GM21526 (cell line): ENCODE results near the gene GALNT10.

Experiments
- ATAC-seq: cut with Tn5 transposase; IDR thresholded peaks from one replicate; pipeline ENCODE4 v1.9.1; 2021; ENCODE audit warnings: moderate library complexity; ENCODE audit not compliant: unreplicated experiment, low FRiP score

The GALNT10 gene

DNA sequence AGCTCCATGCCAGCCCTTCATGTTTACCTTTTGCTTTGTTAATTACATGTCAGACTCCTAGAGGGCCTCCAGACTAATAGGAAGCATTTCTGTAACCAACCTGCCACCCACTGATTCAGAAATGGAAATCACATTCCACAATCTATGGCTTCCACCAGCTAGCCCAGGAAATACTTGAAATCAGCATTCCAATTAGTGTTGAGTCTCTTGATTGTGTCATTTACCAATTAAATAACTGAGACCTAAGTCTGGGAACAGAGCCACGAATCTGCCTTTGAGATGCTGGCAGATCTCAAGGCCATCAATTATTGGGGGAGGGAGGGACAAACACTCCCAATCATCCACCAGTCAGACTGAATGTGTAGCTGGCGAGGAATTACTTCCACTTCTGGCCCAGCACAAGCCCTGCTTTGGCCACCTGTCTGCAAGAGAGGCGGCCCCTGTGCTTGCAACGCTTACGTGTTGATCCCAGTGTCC is 227.8 kb downstream of the GALNT10 start:
- no peak for ATAC-seq

DNA sequence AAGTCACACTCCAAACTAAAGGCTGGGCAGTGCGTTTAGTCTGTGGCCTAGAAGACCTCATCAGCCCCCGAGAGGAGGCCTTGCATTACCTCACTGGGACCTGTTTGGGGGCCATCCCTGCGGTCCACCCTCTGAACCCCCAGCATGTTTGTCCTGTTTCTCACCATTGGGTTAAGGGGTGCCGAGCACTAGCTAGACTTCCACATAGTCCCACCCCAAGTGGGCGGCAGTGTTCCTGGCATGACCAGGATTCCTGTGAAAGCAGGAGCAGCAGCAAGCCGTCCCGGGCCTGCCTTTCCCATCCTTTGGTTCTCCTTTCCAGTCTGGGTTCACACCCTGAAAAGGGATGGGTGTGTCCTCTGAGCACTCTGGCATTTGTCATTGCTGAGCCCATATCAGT is 228.7 kb downstream of the GALNT10 start:
- no peak for ATAC-seq

DNA sequence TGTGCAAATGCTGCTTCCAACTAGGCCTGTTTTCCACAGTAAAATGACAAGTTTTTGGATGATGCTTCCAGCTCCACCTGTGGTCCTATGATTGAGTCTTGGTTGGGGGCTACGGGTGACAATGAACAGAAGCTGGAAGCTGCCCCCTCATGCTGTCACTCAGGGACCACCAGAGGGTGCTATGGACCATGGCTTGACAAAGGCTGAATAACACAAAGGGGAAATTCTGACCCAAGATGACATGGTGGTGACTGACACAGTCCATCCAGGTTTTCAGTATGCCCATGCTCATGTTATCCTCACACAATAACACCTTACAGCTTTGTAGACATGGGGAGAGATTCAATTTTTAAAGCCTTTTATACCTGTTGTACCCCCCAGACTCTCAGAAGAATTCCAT is 231.3 kb downstream of the GALNT10 start:
- ATAC-seq: no peak

DNA sequence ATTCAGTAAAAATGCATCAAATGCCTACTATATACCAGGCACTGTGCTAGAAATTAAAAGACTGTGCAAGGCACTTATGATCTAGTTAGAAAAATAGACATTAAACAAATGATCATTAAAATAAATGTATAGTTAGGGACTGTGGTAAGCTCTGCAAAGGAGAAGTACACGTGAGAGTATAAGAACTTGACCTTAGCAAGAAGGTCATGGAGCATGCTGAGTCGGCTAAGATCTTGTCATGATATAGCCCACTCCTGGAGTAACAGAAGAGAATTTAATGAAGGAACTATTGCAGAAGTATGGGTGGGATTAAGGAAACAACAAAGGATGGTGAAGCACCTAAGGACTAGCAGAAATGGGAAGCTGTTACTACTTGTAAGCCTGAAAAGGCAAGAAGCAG is 231.8 kb downstream of the GALNT10 start:
- no peak for ATAC-seq

DNA sequence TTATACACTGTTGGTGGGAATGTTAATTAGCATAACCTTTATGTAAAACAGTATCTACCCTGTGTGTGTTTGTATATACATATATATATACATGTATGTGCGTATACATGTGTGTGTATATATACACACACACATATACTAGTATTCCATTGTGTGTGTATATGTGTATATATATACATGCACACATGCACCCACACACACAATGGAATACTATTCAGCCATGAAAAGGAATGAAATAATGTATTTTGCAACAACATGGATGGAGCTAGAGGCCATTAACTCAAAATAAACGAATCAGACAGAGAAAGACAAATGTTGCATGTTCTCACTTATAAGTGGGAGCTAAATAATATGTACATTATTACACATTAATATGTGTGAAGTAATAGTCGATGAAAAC is 237.7 kb downstream of the GALNT10 start:
- no peak for ATAC-seq

DNA sequence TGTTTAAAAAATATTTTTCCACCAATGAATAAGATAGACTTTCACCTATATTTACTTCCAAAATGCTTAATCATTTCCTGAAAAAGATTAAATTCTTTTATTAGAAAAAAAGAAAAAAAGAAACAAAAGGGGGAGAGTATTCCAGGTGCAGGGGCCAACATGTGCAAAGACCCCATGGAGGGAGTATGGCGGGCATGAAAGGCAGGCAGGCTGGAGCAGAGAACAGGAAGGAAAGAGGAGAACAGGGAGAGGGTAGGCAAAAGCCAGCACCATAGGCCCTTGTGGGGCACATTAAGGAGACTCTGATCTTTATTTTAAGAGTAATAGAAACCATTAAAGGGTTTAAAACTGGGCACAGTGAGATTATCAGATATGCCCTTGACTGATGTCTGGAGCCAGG is 238.8 kb downstream of the GALNT10 start:
- ATAC-seq: no peak

DNA sequence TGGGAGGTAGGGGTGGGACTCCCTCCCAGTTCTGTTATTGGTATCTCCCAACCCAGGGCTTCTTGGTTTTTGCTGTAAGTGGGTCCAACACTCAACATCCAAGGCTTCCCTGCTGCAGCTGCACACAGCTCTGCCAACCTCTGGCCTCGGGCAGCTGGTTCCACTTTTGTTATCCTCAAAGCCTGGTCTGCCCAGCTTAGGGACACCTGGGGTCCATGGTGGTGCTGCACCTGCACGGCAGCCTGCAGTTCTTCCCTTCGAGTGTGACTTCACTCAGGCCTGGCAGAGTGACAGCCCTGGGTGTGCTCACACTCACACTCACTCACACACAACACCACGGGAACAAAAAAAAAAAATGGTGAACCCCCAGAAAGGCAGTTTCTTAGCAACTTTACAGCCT is 239.9 kb downstream of the GALNT10 start:
- no peak for ATAC-seq

DNA sequence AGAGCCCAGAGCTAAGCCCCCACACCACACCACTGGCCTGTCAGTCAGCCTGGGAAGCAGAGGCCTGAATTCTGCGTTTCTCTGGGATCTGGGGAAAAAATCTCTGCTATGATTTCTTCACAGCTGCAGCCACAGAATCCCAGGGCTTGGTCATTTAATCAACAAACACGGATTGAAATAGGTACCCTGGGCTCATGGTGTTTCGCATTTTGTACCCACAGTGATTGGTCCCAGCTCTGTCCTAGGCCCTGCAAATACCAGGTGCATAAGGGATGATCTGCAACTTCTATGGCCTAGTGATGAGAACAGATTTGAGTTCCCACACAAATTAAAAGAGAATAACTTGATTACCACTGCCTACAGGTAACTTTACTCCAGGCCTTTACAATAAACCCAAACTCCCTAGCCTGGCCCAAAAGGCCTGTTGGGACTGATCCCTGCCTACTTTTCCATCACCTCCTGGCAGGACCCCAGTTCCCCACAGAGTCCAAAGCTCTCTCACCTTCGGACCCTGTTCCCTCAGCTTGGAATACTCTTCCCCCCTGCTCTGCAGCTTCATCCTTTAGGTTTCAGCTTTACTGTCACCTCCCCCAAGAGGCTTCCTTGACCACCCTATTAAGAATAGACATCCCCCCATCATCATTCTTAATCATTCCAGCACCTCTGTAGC is 240.6 kb downstream of the GALNT10 start:
- ATAC-seq: no peak

DNA sequence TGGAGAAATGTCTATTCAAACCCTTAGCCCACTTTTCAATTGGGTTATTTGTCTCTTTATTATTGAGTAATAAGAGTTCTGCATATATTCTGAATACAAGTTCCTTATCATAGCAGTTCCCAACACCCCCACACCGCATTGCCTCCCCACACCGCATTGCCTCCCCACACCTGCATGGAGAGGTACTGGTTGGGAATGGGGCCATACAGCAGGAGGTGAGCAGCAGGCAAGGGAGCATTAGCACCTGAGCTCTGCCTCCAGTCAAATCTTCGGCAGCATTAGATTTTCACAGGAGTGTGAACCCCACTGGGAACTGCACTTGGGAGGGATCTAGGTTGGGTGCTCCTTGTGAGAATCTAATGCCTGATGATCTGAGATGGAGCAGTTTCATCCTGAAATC is 244.7 kb downstream of the GALNT10 start:
- ATAC-seq: no peak

DNA sequence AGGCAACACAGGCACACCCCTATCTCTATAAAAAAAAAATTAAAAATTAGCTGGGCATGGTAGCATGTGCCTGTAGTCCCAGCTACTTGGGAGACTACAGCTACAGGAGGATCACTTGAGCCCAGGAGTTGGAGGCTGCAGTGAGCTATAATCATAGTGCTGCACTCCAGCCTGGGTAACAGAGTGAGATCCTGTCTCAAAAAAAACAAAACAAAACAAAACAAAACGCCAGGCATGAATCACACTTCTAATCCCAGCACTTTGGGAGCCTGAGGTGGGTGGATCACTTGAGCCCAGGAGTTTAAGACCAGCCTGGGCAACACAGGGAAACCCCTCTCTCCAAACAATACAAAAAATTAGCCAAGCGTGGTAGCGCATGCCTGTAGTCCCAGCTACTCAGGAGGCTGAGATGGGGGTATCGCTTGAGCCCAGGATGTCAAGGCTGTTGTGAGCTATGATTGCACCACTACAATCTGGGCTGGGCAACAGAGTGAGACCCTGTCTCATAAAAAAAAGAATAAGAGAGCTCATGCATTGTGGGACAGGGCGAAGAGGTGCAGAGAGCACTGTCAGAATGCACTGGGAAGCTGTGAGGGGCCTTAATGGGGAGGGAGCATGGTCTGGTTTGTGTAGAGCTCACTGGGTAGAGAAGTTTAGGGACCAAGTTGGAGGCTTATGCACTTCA is 246.9 kb downstream of the GALNT10 start:
- ATAC-seq: no peak

DNA sequence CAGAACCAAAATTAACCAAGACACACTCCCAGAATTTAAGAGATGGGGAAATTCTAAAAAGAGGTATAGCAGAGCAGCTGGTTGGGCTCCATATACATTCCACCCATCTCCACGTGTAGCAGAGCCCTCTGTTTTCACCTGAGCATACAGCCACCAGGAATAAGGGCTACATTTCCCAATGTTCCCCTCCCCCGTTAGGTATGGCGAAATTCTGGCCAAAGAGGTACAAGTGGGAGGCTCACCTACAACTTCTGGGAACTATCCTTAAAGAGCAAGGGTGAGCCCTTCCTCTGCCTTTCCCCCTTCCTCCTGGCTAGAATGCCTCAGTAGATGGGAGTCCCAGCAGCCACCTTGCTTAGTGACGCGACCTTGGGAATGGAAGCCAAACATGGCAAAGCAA is 250.0 kb downstream of the GALNT10 start:
- no peak for ATAC-seq

DNA sequence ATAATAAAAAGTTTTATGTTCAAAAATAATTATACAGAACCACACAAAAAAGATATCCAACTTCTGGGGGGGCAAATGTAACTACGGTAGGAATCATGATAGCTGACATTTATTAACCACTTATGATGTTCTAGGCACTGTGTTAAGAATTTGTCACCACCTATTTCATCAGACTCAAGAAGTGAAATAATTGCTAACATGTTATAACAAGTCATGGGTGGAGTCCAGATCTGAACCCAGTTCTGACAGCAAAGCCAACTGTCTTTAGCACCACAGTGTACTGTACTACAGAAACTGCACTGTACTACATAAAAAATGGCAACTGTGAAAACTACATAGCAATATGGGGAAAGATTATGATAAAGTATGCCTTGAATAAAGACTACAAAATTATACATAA is 252.3 kb downstream of the GALNT10 start:
- no peak for ATAC-seq

DNA sequence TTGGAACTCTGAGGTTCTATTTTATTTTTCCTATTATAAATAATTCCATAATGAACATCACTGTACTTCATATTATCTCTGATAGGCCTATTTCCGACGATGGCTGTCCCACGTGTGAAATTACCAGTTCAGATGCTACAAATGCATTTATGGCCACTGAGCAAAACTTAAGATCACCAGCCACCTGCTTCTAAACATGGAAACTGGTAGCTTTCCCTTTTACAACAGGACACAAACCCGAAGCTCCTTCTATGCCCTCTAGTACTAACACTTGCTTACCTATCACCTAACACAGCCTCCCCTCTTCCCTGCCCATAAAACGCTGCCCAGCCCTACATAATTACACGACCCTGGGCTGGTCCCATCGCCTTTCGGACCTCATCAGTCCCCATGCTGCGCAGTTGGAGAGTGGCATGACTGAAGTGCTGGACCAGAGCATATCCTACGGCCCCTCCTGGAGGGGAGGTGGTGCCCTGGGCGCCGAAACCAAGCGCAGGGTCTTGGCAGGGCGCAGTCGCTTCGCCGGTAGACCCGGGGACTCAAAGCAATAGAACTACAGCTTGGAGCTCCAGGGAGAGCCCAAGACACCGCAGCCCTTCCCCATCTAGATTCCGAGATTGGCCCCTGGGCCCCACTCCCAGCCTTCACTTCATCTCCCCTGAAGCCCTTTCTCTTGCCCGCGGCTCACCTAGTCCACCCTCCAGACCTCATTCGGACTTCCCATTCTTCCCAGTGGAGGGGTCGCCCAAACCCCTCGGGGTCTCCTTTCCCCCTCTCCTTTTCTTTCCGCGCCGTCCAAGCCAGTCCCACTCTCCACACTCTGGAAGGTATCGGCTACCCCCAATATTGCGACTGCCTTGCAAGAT is 254.3 kb downstream of the GALNT10 start:
- ATAC-seq: no peak

DNA sequence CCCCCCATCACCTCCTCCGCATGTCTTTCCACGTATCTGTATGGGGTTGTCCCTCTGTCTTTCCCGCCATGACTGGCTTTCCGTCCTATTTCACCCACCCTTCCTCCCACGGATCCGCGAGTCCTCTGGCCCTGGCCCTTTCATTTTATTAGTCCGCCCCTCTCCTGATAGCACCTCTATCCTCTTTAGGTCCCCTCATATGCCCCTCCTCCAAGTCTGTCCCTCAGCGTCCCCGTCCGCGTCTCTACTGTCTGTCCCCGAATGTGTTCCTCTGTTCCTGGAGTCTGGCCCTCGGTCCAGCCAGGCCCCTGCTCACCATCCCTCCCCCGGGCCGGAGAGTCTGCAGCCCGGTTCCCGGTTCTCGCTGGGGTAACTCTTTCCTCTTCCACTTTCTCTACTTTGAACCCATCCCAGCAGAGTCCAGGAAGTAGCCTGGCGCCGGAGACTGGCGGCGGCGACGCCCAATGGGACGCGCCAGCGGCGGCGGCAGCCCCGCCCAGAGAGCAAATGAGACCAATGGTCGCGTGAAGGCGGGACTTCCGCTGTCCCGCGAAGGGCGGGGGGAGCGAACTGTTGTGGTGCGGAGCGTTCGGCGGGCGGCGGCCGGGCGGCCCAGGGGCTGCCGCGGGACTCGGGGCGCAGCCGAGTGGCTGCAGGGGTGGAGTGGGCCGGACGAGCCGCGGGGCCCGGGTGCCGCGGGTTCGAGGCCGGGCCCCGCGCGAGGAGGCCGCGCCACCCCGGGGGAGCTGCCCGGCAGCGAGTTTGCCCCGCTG is 255.1 kb downstream of the GALNT10 start, which contains the start of gene SAP30L:
Gene SAP30L, plus strand, starts transcription at position 576 of the 773 bp plus-strand sequence. CDS start 608 bp downstream, outside the sequence.
- peak; percentile 93 for ATAC-seq

DNA sequence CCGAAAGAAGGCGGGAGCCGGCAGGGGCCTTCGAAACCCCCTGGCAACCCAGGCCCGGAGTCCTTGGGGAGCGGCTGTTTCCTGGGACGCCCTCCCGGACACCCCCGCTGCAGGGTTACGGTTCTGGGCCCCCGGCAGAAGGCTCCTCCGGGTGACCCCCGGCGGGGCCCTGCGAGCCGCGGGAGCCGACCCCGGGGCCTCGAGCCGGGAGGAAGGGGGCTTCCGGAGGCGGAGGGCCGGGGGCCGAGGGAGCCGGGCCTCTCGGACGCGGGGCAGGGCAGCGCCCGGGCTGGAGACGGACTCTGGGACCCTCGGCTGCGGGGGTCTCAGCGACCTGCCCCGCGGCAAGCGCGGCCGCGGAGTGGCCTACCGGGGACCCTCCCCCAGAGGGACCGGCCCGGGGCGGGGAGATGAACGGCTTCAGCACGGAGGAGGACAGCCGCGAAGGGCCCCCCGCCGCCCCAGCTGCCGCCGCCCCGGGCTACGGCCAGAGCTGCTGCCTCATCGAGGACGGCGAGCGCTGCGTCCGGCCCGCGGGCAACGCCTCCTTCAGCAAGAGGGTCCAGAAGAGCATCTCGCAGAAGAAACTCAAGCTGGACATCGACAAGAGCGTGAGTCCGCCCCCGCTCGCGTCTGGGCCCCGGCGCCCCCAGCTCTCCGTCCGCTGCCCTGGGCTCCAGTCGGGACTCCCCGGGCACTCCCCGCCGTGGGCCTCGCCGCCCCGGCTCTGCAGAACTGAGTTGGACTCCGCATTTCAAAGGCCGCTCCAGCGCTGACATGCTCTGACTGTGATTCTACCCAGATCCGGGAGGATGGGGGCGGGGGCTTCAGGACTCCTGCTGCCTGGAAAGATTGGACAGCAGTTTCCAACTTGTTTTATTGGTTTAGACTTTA is 255.9 kb downstream of the GALNT10 start:
- peak; percentile 17 for ATAC-seq

DNA sequence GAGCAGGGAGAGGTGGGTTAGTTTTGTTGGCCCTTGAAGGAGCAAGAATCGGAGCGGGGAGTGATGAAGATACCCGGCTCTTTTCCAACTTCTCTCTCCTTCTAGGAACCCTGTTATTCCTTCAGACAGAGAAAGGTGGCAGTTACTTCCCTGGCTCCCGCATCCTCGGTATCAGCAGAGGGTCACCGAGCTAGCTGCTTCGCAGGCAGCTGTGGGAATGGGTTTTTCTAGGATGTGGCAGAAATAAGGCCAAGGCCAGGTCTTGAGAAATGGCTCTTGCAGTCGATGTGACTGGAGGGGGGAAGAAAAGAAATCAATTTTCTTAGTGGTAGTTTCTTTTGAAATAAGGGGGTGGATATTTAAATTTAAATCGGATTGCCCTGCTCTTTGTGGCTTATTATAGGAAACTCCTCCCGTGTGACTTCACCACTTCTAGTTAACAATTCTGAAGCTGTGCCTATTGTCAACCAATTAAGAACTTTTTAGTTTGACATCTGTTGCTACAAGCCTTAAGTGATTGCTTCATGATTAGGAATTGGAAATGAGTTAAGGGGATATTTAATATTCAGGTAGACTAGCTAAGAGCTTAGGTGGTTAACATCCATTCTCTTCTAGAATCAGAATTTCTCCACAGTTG is 256.7 kb downstream of the GALNT10 start:
- no peak for ATAC-seq

DNA sequence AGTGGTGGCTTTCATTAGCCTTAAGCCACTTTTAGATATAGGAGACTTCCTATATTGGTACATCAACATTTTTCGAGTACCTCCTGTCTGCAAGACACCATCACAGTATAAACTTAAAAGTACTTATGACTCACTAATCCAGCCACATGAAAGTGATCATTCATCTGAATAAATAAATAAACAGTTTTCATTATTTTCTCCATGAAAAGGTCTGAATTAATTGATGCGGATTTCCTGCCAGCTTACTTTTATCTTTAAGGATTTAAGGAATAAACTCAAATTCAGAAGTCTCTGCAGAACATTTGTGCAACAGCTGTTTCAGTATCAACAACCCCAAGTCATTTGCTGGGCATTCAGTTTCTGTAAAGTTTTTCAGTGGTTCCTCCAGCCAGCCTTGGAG is 259.3 kb downstream of the GALNT10 start:
- ATAC-seq: no peak

DNA sequence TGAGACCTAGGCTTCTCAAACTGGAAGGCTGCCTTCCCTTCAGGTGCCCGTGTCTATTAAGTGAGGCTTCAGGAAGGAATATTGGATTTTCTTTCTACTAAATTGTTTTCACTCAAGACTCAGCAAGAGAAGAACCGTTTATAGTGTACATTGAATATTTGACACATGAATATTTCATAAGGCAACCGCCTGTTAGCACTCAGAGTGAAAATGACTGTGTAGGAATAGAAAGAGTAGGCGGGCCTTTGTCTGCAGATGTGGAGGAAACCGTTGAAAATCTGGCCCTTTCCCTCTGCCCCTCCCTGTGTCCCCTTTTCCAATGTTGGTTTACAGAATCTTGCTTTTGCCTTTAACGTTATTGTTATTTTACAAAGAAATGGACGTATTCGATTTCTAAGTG is 261.4 kb downstream of the GALNT10 start:
- no peak for ATAC-seq

DNA sequence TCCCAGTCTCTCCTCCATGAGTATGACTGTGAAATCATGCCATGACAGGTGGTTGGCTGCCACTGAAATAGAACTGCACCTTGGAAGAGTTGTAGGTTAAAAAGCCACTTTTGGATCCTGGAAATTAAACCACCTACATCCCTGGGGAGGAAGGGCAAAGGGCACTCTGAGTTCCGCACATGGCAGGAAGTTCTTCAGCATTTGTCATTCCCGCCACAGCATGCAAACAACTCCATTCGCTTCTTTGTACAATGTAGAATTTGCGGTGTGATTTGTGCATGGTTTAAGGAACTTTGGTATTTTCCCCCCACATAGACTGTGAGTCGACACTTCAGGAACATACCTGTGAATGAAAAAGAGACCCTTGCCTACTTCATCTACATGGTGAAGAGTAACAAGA is 265.1 kb downstream of the GALNT10 start:
- ATAC-seq: no peak
